ENCODE results near the gene TAC3.

TAC3 gene

DNA sequence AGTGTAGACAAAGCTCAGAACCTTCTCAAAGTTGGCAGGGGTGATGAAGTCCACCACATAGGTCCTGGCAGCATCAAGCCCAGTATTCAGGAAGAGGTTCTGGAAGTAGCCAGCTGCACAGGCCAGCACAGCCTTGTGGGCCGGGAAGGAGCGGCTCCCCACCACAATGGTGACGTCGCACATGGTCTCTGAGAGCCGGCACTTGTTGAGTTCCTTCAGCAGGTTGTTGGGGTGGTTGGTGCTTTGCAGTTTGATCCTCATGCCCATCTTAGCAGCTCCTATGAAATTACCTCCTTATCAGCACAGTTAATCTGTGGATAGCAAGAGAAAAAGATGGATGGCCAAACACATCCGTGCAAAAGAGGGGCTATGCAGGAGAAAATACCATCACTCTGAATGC is 11.7 kb downstream of the TAC3 start:
- Histone ChIP-seq H3K9me3 (ENCODE audit: control insufficient read depth, insufficient read depth, low read length) (no peaks in the 10 kb centered on the region), H3K36me3 (ENCODE audit: insufficient read depth, low read length) (peaks cover 13% of the 10 kb centered on the region), H3K9ac (ENCODE audit: low read depth, low read length) (no peak overlapping the region), H3K4me1 (ENCODE audit: insufficient read depth, low read length) (peaks cover 15% of the 10 kb centered on the region)

DNA sequence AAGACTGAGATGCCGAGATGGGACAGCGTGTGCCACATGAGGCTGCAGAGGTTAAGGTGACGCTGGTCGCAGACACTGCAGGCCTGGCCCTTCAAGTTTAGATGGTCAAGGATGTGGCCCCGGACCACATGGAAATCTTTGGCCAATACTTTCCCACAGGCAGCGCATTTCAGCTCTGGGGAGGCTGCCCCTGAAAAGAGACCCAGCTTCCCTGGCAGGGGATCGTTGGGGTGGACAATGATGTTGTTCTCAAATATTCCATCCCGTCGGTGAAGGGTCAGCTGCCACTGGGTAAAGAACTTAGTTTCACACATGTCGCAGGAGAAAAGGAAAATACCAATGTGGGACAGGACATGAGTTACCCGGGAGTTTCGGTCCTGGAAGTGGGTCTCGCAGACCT is 12.9 kb downstream of the TAC3 start:
- peaks cover 13% of the 10 kb centered on the region for H3K36me3 ChIP-seq (ENCODE audit: insufficient read depth, low read length)
- no peaks in the 10 kb centered on the region for H3K9me3 ChIP-seq (ENCODE audit: control insufficient read depth, insufficient read depth, low read length)
- peaks cover 8% of the 10 kb centered on the region for H3K4me1 ChIP-seq (ENCODE audit: insufficient read depth, low read length)
- no peak overlapping the region for H3K9ac ChIP-seq (ENCODE audit: low read depth, low read length)

DNA sequence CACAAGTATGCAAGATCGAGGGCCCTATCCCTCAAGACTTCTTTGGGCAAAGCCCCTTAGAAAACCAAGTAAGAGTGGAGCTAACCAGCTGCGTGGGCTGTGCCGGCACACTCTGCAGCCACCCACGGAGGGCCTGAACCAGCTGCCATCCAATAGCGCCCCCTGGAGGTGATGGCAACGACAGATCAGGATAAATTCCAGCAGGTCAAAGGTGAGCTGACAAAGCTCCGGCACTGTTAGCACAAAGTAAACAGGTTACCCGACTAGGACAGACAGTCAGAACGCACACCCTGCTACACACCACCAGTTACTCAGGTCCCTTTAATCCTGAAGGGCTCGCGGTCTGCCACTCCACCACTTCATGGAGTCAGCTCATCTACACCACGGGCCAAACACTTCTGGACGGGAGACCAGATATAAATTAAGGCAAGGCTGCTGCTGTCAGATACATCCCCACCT is 14.9 kb downstream of the TAC3 start:
- Histone ChIP-seq H3K36me3 (ENCODE audit: insufficient read depth, low read length) (peaks cover 13% of the 10 kb centered on the region), H3K9ac (ENCODE audit: low read depth, low read length) (no peak overlapping the region)

DNA sequence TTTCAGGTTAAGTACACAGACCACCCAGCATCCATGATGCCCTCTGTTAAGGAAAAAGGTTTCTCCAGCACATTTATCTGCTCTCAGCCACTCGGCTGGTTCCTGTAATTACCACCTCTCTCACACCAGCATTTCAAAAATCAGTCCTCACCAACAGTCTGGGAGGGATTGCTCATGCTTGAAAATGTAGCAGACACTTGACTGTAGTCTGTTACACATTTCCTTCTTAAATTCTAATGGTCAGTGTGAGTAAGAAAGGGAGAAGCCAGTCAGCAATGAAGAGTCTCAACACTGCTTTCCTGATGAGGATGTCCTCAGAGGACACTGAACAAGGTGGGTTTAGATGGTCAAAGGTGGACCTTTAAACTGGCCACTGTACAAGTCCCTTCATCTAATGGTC is 15.9 kb downstream of the TAC3 start:
- H3K9ac ChIP-seq (ENCODE audit: low read depth, low read length), result no peak overlapping the region
- H3K36me3 ChIP-seq (ENCODE audit: insufficient read depth, low read length), result peaks cover 13% of the 10 kb centered on the region
- H3K9me3 ChIP-seq (ENCODE audit: control insufficient read depth, insufficient read depth, low read length), result no peaks in the 10 kb centered on the region
- peaks cover 4% of the 10 kb centered on the region for H3K4me1 ChIP-seq (ENCODE audit: insufficient read depth, low read length)

More for the DNA sequence above, 14.9 kb downstream of the TAC3 start:
- Histone ChIP-seq H3K4me1 (ENCODE audit: insufficient read depth, low read length) (peaks cover 6% of the 10 kb centered on the region), H3K9me3 (ENCODE audit: control insufficient read depth, insufficient read depth, low read length) (no peaks in the 10 kb centered on the region)

DNA sequence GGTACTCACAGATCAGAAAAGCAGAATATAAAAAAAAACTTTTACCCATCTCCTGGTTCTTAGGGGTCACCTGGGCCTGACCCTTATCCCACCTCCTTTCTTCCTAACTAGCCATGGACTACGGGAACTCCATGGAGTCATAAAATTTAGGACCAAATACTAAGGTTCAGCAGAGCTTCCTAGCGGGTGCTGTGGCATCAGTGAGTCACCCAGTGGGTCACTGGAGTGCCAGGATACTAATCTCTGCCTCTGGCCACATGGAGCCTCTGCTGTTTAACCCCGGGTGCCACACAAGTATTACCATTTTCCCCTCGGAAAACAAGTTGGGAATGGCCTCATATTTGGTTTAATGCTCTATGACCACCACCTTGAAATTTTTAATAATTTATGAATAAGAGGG is 16.9 kb downstream of the TAC3 start:
- H3K9ac ChIP-seq (ENCODE audit: low read depth, low read length), result no peak overlapping the region
- H3K9me3 ChIP-seq (ENCODE audit: control insufficient read depth, insufficient read depth, low read length), result no peaks in the 10 kb centered on the region
- H3K36me3 ChIP-seq (ENCODE audit: insufficient read depth, low read length), result peaks cover 13% of the 10 kb centered on the region
- H3K4me1 ChIP-seq (ENCODE audit: insufficient read depth, low read length), result no peaks in the 10 kb centered on the region; the same call in 1 of the 2 replicates

DNA sequence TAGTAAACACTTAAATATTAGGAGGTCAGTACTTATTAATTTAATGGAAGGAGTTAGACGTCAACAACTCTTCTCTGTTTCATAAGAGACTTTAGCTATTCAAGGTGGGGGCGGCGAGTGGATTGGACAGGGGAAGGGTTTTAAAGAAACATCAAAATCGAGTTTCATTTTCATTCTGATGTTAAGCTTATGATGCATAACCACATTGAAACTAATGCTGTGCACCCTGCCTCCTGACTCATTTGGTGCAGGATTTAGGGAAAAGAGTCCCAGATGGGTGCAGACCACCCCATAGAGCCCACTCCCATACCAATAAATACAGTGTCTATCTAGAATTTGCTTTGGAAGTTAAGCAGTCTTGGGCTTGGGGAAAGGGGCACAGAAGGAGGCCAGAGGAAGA is 17.3 kb downstream of the TAC3 start:
- H3K9ac ChIP-seq (ENCODE audit: low read depth, low read length), result no peak overlapping the region
- peaks cover 13% of the 10 kb centered on the region for H3K36me3 ChIP-seq (ENCODE audit: insufficient read depth, low read length)
- H3K4me1 ChIP-seq (ENCODE audit: insufficient read depth, low read length), result no peaks in the 10 kb centered on the region; the same call in 1 of the 2 replicates
- no peaks in the 10 kb centered on the region for H3K9me3 ChIP-seq (ENCODE audit: control insufficient read depth, insufficient read depth, low read length)

DNA sequence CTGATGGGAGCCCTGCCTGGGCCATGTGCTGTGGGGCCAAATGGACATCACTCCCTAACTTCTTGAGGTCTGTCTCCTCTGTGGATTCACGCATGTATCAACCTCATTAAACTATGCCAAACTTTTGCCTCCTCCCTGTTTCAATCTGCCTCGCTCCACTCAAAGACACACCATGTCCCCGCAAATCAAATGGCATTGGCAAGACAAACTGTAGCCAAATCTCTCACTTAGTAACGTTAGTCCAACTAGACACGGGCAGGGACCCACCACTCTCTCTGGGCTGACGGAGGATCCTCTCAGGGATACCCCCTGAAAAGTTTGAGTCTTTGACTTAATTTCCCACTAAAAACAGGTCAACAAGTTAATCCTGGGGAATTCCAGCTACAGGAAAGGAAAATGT is 18.0 kb downstream of the TAC3 start:
- no peaks in the 10 kb centered on the region; the same call in 1 of the 2 replicates for H3K4me1 ChIP-seq (ENCODE audit: insufficient read depth, low read length)
- no peaks in the 10 kb centered on the region for H3K9me3 ChIP-seq (ENCODE audit: control insufficient read depth, insufficient read depth, low read length)
- H3K9ac ChIP-seq (ENCODE audit: low read depth, low read length), result no peak overlapping the region

DNA sequence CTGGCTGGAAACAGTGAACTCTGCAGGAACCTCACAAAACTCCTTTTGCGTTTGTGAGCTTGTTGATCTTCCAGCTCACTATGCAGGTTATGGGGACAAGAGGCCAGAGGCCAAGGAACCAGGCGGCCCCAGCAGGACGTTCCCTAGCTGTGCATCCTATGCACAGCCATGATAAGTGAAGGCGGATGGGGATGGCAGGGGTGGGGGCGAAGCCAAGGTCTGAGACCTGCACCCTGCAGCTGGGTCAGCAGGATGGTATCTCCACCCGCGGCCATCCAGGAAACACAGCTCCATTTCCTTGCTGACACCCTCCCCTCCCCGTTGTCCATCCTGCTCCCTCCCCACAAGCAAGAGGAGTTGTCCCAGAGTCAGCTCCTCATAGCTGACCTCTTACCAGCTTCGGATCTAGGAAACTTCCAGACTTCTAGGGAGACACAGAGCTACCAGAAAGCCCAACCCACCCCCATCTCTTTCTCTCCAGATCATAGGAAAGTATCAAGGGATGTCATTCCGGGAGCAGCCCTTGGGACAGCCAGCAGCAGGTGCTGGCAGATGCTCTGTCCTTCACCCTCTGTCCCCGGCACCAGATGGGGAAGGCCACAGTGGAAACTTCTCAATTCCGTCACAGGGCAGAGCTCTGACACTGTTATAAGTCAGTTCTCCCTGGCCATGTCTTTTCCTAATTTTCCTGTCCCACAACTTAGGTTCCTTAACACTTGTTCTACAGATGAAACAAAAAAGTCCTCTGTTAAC is 19.4 kb downstream of the TAC3 start:
- no peaks in the 10 kb centered on the region; the same call in 1 of the 2 replicates for H3K4me1 ChIP-seq (ENCODE audit: insufficient read depth, low read length)
- no peak overlapping the region for H3K9ac ChIP-seq (ENCODE audit: low read depth, low read length)
- H3K9me3 ChIP-seq (ENCODE audit: control insufficient read depth, insufficient read depth, low read length), result no peaks in the 10 kb centered on the region
- H3K36me3 ChIP-seq (ENCODE audit: insufficient read depth, low read length), result peaks cover 10% of the 10 kb centered on the region

More for the DNA sequence above, 18.0 kb downstream of the TAC3 start:
- H3K36me3 ChIP-seq (ENCODE audit: insufficient read depth, low read length), result peaks cover 10% of the 10 kb centered on the region

DNA sequence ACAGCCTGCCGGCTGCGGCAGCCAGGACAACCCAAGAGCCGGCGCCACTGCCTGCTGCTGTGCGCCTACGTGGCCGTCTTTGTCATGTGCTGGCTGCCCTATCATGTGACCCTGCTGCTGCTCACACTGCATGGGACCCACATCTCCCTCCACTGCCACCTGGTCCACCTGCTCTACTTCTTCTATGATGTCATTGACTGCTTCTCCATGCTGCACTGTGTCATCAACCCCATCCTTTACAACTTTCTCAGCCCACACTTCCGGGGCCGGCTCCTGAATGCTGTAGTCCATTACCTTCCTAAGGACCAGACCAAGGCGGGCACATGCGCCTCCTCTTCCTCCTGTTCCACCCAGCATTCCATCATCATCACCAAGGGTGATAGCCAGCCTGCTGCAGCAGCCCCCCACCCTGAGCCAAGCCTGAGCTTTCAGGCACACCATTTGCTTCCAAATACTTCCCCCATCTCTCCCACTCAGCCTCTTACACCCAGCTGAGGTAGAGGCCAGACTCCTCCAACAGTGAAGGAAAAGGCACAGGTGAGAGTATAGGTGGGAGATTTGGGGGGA is 20.3 kb downstream of the TAC3 start:
- H3K36me3 ChIP-seq (ENCODE audit: insufficient read depth, low read length), result peaks cover 3% of the 10 kb centered on the region; the same call in 1 of the 2 replicates
- no peak overlapping the region for H3K9ac ChIP-seq (ENCODE audit: low read depth, low read length)
- no peaks in the 10 kb centered on the region for H3K9me3 ChIP-seq (ENCODE audit: control insufficient read depth, insufficient read depth, low read length)
- H3K4me1 ChIP-seq (ENCODE audit: insufficient read depth, low read length), result peaks cover 8% of the 10 kb centered on the region

DNA sequence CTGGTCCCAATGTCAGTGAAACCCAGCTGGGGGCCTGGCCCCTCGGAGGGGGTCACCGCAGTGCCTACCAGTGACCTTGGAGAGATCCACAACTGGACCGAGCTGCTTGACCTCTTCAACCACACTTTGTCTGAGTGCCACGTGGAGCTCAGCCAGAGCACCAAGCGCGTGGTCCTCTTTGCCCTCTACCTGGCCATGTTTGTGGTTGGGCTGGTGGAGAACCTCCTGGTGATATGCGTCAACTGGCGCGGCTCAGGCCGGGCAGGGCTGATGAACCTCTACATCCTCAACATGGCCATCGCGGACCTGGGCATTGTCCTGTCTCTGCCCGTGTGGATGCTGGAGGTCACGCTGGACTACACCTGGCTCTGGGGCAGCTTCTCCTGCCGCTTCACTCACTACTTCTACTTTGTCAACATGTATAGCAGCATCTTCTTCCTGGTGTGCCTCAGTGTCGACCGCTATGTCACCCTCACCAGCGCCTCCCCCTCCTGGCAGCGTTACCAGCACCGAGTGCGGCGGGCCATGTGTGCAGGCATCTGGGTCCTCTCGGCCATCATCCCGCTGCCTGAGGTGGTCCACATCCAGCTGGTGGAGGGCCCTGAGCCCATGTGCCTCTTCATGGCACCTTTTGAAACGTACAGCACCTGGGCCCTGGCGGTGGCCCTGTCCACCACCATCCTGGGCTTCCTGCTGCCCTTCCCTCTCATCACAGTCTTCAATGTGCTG is 21.0 kb downstream of the TAC3 start:
- Histone ChIP-seq H3K4me1 (ENCODE audit: insufficient read depth, low read length) (peaks cover 9% of the 10 kb centered on the region), H3K9ac (ENCODE audit: low read depth, low read length) (no peak overlapping the region), H3K36me3 (ENCODE audit: insufficient read depth, low read length) (no peaks in the 10 kb centered on the region), H3K9me3 (ENCODE audit: control insufficient read depth, insufficient read depth, low read length) (no peaks in the 10 kb centered on the region)

DNA sequence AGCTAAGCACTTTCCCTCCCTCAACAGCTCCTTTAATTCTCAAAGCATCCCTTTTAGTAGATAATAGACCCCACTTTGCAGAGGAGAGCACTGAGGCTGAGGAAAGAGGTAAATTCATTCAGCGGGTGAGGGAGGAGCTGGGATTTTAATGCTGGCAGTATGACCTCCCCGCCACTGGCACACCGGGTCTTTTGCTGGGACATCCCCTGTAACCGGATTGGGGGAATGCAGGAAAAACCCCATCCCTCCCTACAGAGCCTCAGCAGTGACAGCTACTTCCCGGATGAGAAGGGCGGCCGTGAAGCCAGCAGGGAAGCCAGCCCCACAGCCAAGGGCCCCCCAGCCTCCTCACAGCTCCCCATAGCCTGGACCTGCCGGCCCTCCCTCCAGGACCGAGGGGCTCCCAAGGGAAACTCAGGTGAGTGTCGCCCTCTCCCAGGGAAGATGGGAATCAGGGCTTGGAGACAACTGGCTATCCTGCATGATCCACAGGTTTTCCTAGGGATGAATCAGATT is 22.0 kb downstream of the TAC3 start:
- H3K9ac ChIP-seq (ENCODE audit: low read depth, low read length), result no peak overlapping the region

DNA sequence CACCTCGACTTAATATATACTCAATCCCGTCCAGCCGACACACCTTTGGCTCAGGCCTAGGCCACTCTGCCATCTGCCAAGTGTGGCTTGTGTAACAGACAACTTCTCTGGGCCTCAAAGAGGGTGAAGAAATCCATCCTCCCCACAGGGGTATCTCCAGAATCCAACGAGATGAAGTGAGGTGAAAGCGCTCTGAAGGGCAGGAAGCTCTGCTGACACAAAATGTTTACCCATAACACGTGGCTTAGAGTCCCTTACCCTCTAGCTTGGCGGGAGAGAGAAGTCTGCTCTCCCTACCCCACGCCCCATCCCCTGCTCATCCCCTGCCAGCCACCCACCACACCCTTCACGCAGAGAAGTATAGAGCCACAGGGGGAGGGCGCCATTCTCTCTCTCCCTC is 23.0 kb downstream of the TAC3 start:
- H3K36me3 ChIP-seq (ENCODE audit: insufficient read depth, low read length), result no peaks in the 10 kb centered on the region
- H3K9me3 ChIP-seq (ENCODE audit: control insufficient read depth, insufficient read depth, low read length), result no peaks in the 10 kb centered on the region
- H3K4me1 ChIP-seq (ENCODE audit: insufficient read depth, low read length), result peaks cover 11% of the 10 kb centered on the region
- no peak overlapping the region for H3K9ac ChIP-seq (ENCODE audit: low read depth, low read length)

More for the DNA sequence above, 22.0 kb downstream of the TAC3 start:
- H3K9me3 ChIP-seq (ENCODE audit: control insufficient read depth, insufficient read depth, low read length), result no peaks in the 10 kb centered on the region
- peaks cover 9% of the 10 kb centered on the region for H3K4me1 ChIP-seq (ENCODE audit: insufficient read depth, low read length)
- no peaks in the 10 kb centered on the region for H3K36me3 ChIP-seq (ENCODE audit: insufficient read depth, low read length)

DNA sequence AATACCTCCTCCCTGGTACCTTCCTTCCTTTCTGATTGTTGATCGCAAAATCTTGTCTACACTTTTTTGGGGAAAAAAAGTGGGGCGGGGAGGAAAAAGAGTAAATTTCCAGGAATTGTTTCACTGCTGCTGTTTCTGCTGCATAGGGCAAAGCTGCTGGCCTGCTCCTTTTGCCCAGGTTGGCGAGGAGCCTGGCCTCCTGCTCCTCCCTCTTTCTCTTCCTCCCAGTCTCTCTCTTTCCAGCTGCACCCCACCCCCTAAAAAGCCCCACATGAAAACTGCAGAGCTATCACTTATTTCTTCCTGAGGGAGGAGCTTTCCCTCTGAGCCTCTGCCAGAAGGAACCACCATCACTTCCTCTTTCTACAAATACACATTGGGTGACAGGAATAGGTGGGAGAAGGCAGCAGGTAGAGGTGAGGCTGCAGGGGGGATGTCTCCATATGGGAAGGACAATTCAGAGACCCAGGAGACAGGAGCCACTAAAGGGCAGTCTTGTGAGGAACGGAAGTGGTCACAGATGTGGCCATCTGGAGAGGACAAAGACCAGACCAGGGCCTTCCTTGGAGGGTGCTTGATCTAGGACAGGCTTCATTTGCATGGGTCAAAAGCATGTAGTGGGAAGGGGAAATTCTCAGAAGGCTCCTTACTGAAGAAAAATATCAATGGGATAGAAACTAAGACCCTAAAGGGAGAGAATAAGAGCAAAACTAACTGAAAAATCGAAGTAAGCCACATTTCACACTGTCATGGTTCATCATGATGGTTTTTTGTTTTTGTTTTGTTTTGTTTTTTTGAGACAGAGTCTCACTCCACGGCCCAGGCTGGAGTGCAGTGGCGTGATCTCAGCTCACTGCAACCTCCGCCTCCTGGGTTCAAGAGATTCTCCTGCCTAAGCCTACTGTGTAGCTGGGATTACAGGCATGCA is 24.7 kb downstream of the TAC3 start:
- Histone ChIP-seq H3K4me1 (ENCODE audit: insufficient read depth, low read length) (peaks cover 19% of the 10 kb centered on the region), H3K9ac (ENCODE audit: low read depth, low read length) (no peak overlapping the region), H3K36me3 (ENCODE audit: insufficient read depth, low read length) (no peaks in the 10 kb centered on the region), H3K9me3 (ENCODE audit: control insufficient read depth, insufficient read depth, low read length) (no peaks in the 10 kb centered on the region)
